CD8-positive, alpha-beta memory T cell (primary cell): ENCODE measurements around the gene PTPRT. TPM values are rescaled to one million over a fixed set of nuclear protein-coding genes. Genes with fewer than 3 reads are reported as not detected.

Source experiments
- CTCF ChIA-PET: fragments of 350-600 bp; sonication (Branson Sonifier 250); formaldehyde crosslinking; loops from one replicate; lab custom pipeline; 2021; ENCODE audit warnings: antibody characterized with exemption; lab: Charles Lee
- POLR2A ChIA-PET: fragments of 350-600 bp; sonication (Branson Sonifier 250); formaldehyde crosslinking; loops from one replicate; lab custom pipeline; 2021; ENCODE audit warnings: antibody characterized with exemption; lab: Charles Lee
- DNase-seq, 5 donors: peaks; one replicate each; pipeline versions ENCODE4 v3.0.0 to v3.0.0-alpha.2; 2020 to 2022; ENCODE audit warnings: mixed read lengths in 1 of 5
- H3K27ac ChIP-seq: one replicate; pipeline ENCODE4 v1.7.0; 2013; ENCODE audit warnings: low read depth, mild to moderate bottlenecking, low read length, moderate library complexity
- H3K27me3 ChIP-seq: 2 replicates; pipeline ENCODE4 v1.7.0; 2013; ENCODE audit warnings: low read length, mild to moderate bottlenecking; ENCODE audit not compliant: insufficient read depth, poor library complexity, severe bottlenecking
- H3K36me3 ChIP-seq: 2 replicates; pipeline ENCODE4 v1.7.0; 2013; ENCODE audit warnings: mild to moderate bottlenecking, low read length, moderate library complexity; ENCODE audit not compliant: insufficient read depth
- H3K4me1 ChIP-seq: 2 replicates; pipeline ENCODE4 v1.7.0; 2013; ENCODE audit warnings: mild to moderate bottlenecking, low read length, moderate library complexity; ENCODE audit not compliant: insufficient read depth
- H3K4me3 ChIP-seq: 2 replicates; pipeline ENCODE4 v1.7.0; 2013; ENCODE audit warnings: mild to moderate bottlenecking, low read length
- H3K9me3 ChIP-seq: 2 replicates; pipeline ENCODE4 v1.7.0; 2013; ENCODE audit warnings: mild to moderate bottlenecking, low read length
- H3K27ac Mint-ChIP-seq, 8 donors: one replicate each; pipeline ENCODE4 v1.8.0; 2020 to 2021; ENCODE audit warnings: mixed read lengths in 8 of 8, mild to moderate bottlenecking in 6 of 8, inconsistent platforms in 3 of 8, moderate library complexity in 3 of 8
- H3K27me3 Mint-ChIP-seq, 2 donors: one replicate each; pipeline ENCODE4 v1.8.0; 2020 to 2021; ENCODE audit warnings: mixed read lengths in 2 of 2, mild to moderate bottlenecking in 1 of 2, moderate library complexity in 1 of 2
- H3K36me3 Mint-ChIP-seq, 3 donors: one replicate each; pipeline ENCODE4 v1.8.0; 2020 to 2021; ENCODE audit warnings: mixed read lengths in 3 of 3, inconsistent platforms in 1 of 3, mild to moderate bottlenecking in 1 of 3
- H3K4me1 Mint-ChIP-seq, 3 donors: one replicate each; pipeline ENCODE4 v1.8.0; 2020 to 2021; ENCODE audit warnings: mixed read lengths in 3 of 3, inconsistent platforms in 1 of 3, mild to moderate bottlenecking in 1 of 3
- H3K4me3 Mint-ChIP-seq, 7 donors: one replicate each; pipeline ENCODE4 v1.8.0; 2020 to 2021; ENCODE audit warnings: mixed read lengths in 7 of 7, mild to moderate bottlenecking in 6 of 7, moderate library complexity in 4 of 7, inconsistent platforms in 2 of 7
- H3K9me3 Mint-ChIP-seq, 5 donors: one replicate each; pipeline ENCODE4 v1.8.0; 2020 to 2022; ENCODE audit warnings: mixed read lengths in 5 of 5, mild to moderate bottlenecking in 3 of 5, moderate library complexity in 2 of 5, inconsistent platforms in 1 of 5
- polyA plus RNA-seq: library from polyadenylated mRNA; unstranded; fragments of 300-500 nt; fragmentation: Illumina TruSeq; gene quantifications from one replicate; pipeline ENCODE4 v1.2.3, GENCODE V29; 2021
- total RNA-seq, 2 experiments: library from RNA; stranded (reverse); gene quantifications; one replicate each; pipeline ENCODE4 v1.2.3, GENCODE V29; 2021

The PTPRT gene
- total and polyA plus RNA-seq, 3 experiments from 2014 or later, result not detected

GRCh38 chr20:42430598-42430997 lies 759.1 kb downstream of the PTPRT start:
- H3K4me1 Mint-ChIP-seq, result no peaks in the 10 kb centered on the region
- DNase-seq, result no peak
- Histone ChIP-seq H3K27ac (no peak overlapping the region), H3K4me1 (no peaks in the 10 kb centered on the region), H3K4me3 (no peak overlapping the region), H3K9me3 (no peaks in the 10 kb centered on the region), H3K27me3 (no peaks in the 10 kb centered on the region), H3K36me3 (no peaks in the 10 kb centered on the region)
- CTCF ChIA-PET, result no interaction called here
- H3K9me3 Mint-ChIP-seq, result peaks cover 5 to 23% (median 6%) of the 10 kb centered on the region in 5 donors
- no peak overlapping the region for H3K4me3 Mint-ChIP-seq
- no peaks in the 10 kb centered on the region for H3K36me3 Mint-ChIP-seq
- POLR2A ChIA-PET, result no interaction called here
- H3K27me3 Mint-ChIP-seq, result peaks cover 0 to 1% of the 10 kb centered on the region in 2 donors
- H3K27ac Mint-ChIP-seq, result no peak overlapping the region

GRCh38 chr20:42429761-42430458 lies 759.8 kb downstream of the PTPRT start:
- peaks cover 0 to 1% of the 10 kb centered on the region in 2 donors for H3K27me3 Mint-ChIP-seq
- peak overlapping the region in 1 of 8 donors; percentile 28 for H3K27ac Mint-ChIP-seq
- no peak for DNase-seq
- POLR2A ChIA-PET, result no interaction called here
- H3K36me3 Mint-ChIP-seq, result no peaks in the 10 kb centered on the region
- H3K9me3 Mint-ChIP-seq, result peaks cover 5 to 22% (median 10%) of the 10 kb centered on the region in 5 donors
- Histone ChIP-seq H3K9me3 (no peaks in the 10 kb centered on the region), H3K27ac (no peak overlapping the region), H3K4me3 (no peak overlapping the region), H3K36me3 (no peaks in the 10 kb centered on the region), H3K4me1 (no peaks in the 10 kb centered on the region), H3K27me3 (no peaks in the 10 kb centered on the region)
- no peaks in the 10 kb centered on the region for H3K4me1 Mint-ChIP-seq
- CTCF ChIA-PET, result no interaction called here
- H3K4me3 Mint-ChIP-seq, result no peak overlapping the region

- Mint-ChIP-seq H3K27ac (peak overlapping the region in 1 of 8 donors; percentile 44), H3K27me3 (peaks cover 0 to 2% of the 10 kb centered on the region in 2 donors), H3K36me3 (no peaks in the 10 kb centered on the region), H3K4me1 (no peaks in the 10 kb centered on the region), H3K4me3 (no peak overlapping the region), H3K9me3 (peaks cover 4 to 15% (median 11%) of the 10 kb centered on the region in 5 donors)
- POLR2A ChIA-PET, result no interaction called here
- Histone ChIP-seq H3K27ac (no peak overlapping the region), H3K4me1 (no peaks in the 10 kb centered on the region), H3K9me3 (no peaks in the 10 kb centered on the region), H3K27me3 (no peaks in the 10 kb centered on the region), H3K4me3 (no peak overlapping the region), H3K36me3 (no peaks in the 10 kb centered on the region)
- CTCF ChIA-PET, result no interaction called here
- no peak for DNase-seq
Observed at GRCh38 chr20:42419814-42420532, 769.7 kb downstream of the PTPRT start.

- Mint-ChIP-seq H3K27me3 (no peaks in the 10 kb centered on the region), H3K4me1 (no peaks in the 10 kb centered on the region), H3K36me3 (no peaks in the 10 kb centered on the region), H3K4me3 (no peak overlapping the region), H3K9me3 (peaks cover 0 to 18% (median 3%) of the 10 kb centered on the region in 5 donors), H3K27ac (no peak overlapping the region)
- DNase-seq, result no peak
- Histone ChIP-seq H3K4me1 (no peaks in the 10 kb centered on the region), H3K9me3 (no peaks in the 10 kb centered on the region), H3K27me3 (no peaks in the 10 kb centered on the region), H3K36me3 (no peaks in the 10 kb centered on the region), H3K4me3 (no peak overlapping the region), H3K27ac (no peak overlapping the region)
- ChIA-PET POLR2A (no interaction called here), CTCF (no interaction called here)
Observed at GRCh38 chr20:42406826-42407225, 782.9 kb downstream of the PTPRT start.

GRCh38 chr20:42402455-42402854 lies 787.3 kb downstream of the PTPRT start:
- Mint-ChIP-seq H3K4me3 (no peak overlapping the region), H3K27ac (no peak overlapping the region), H3K9me3 (peaks cover 0 to 10% (median 5%) of the 10 kb centered on the region in 5 donors), H3K36me3 (no peaks in the 10 kb centered on the region), H3K27me3 (no peaks in the 10 kb centered on the region), H3K4me1 (no peaks in the 10 kb centered on the region)
- no peaks in the 10 kb centered on the region for H3K4me1 ChIP-seq
- DNase-seq, result no peak
- H3K4me3 ChIP-seq, result no peak overlapping the region
- H3K36me3 ChIP-seq, result no peaks in the 10 kb centered on the region
- no peak overlapping the region for H3K27ac ChIP-seq
- ChIA-PET POLR2A (no interaction called here), CTCF (no interaction called here)
- H3K9me3 ChIP-seq, result no peaks in the 10 kb centered on the region
- H3K27me3 ChIP-seq, result no peaks in the 10 kb centered on the region

- no peak overlapping the region for H3K27ac ChIP-seq
- Mint-ChIP-seq H3K36me3 (no peaks in the 10 kb centered on the region), H3K9me3 (peaks cover 0 to 13% (median 6%) of the 10 kb centered on the region in 5 donors), H3K27ac (no peak overlapping the region), H3K27me3 (no peaks in the 10 kb centered on the region), H3K4me1 (no peaks in the 10 kb centered on the region), H3K4me3 (no peak overlapping the region)
- no peak overlapping the region for H3K4me3 ChIP-seq
- no peaks in the 10 kb centered on the region for H3K9me3 ChIP-seq
- no peaks in the 10 kb centered on the region for H3K4me1 ChIP-seq
- H3K36me3 ChIP-seq, result no peaks in the 10 kb centered on the region
- POLR2A ChIA-PET, result no interaction called here
- no peaks in the 10 kb centered on the region for H3K27me3 ChIP-seq
- CTCF ChIA-PET, result no interaction called here
- DNase-seq, result no peak
Observed at GRCh38 chr20:42401613-42402012, 788.1 kb downstream of the PTPRT start.

GRCh38 chr20:42399802-42400201 lies 789.9 kb downstream of the PTPRT start:
- Histone ChIP-seq H3K27me3 (no peaks in the 10 kb centered on the region), H3K36me3 (no peaks in the 10 kb centered on the region), H3K4me1 (no peaks in the 10 kb centered on the region), H3K27ac (no peak overlapping the region), H3K9me3 (no peaks in the 10 kb centered on the region), H3K4me3 (no peak overlapping the region)
- no peaks in the 10 kb centered on the region for H3K27me3 Mint-ChIP-seq
- no peaks in the 10 kb centered on the region for H3K36me3 Mint-ChIP-seq
- no peaks in the 10 kb centered on the region for H3K4me1 Mint-ChIP-seq
- no peak overlapping the region for H3K4me3 Mint-ChIP-seq
- ChIA-PET CTCF (no interaction called here), POLR2A (no interaction called here)
- H3K27ac Mint-ChIP-seq, result no peak overlapping the region
- H3K9me3 Mint-ChIP-seq, result peaks cover 0 to 13% (median 6%) of the 10 kb centered on the region in 5 donors
- no peak for DNase-seq

GRCh38 chr20:42392442-42392841 lies 797.3 kb downstream of the PTPRT start:
- Histone ChIP-seq H3K27me3 (no peaks in the 10 kb centered on the region), H3K4me1 (no peaks in the 10 kb centered on the region), H3K4me3 (no peak overlapping the region), H3K9me3 (no peaks in the 10 kb centered on the region), H3K27ac (no peak overlapping the region), H3K36me3 (no peaks in the 10 kb centered on the region)
- peaks cover 0 to 2% (median 0%) of the 10 kb centered on the region in 3 donors for H3K36me3 Mint-ChIP-seq
- ChIA-PET POLR2A (no interaction called here), CTCF (no interaction called here)
- peaks cover 1 to 14% (median 8%) of the 10 kb centered on the region in 5 donors for H3K9me3 Mint-ChIP-seq
- H3K4me1 Mint-ChIP-seq, result no peaks in the 10 kb centered on the region
- no peaks in the 10 kb centered on the region for H3K27me3 Mint-ChIP-seq
- no peak overlapping the region for H3K4me3 Mint-ChIP-seq
- no peak overlapping the region for H3K27ac Mint-ChIP-seq
- DNase-seq, result no peak
